Measurements from ENCODE around the gene DENND11. TPM values are rescaled to one million over a fixed set of nuclear protein-coding genes. Genes with fewer than 3 reads are reported as not detected.

DENND11 gene
- total RNA-seq, 2 donors from 2014 or later, result 18.1 to 18.9 TPM

GRCh38 chr7:141715794-141716689 lies 14.1 kb upstream of the DENND11 start:
- Histone ChIP-seq H3K36me3 (no peaks in the 10 kb centered on the region), H3K4me1 (replicated peaks) (no peaks in the 10 kb centered on the region), H3K4me3 (no peak overlapping the region), H3K27ac (no peak overlapping the region), H3K27me3 (replicated peaks; ENCODE audit: insufficient read depth) (no peaks in the 10 kb centered on the region), H3K9me3 (no peaks in the 10 kb centered on the region)
- DNase-seq (ENCODE audit: low spot score), result no peak
- 59% methylated on average over 6 of the region's 6 CpGs for WGBS
- intact Hi-C loops (cut with DNase I), result no loop called here
- TF ChIP-seq, protein P1, sequence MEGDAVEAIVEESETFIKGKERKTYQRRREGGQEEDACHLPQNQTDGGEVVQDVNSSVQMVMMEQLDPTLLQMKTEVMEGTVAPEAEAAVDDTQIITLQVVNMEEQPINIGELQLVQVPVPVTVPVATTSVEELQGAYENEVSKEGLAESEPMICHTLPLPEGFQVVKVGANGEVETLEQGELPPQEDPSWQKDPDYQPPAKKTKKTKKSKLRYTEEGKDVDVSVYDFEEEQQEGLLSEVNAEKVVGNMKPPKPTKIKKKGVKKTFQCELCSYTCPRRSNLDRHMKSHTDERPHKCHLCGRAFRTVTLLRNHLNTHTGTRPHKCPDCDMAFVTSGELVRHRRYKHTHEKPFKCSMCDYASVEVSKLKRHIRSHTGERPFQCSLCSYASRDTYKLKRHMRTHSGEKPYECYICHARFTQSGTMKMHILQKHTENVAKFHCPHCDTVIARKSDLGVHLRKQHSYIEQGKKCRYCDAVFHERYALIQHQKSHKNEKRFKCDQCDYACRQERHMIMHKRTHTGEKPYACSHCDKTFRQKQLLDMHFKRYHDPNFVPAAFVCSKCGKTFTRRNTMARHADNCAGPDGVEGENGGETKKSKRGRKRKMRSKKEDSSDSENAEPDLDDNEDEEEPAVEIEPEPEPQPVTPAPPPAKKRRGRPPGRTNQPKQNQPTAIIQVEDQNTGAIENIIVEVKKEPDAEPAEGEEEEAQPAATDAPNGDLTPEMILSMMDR (IDR thresholded peaks at IDR 0.05), result no peak
- TF ChIP-seq POLR2A (IDR thresholded peaks at IDR 0.05) (no peak), POLR2AphosphoS5 (IDR thresholded peaks at IDR 0.05) (no peak)

GRCh38 chr7:141715018-141715417 lies 13.1 kb upstream of the DENND11 start:
- intact Hi-C loops (cut with DNase I), result no loop called here
- no peak overlapping the region for H3K27ac ChIP-seq
- no peaks in the 10 kb centered on the region for H3K36me3 ChIP-seq
- no peaks in the 10 kb centered on the region for H3K27me3 ChIP-seq (replicated peaks; ENCODE audit: insufficient read depth)
- WGBS, result 54% methylated on average over 4 of the region's 4 CpGs
- DNase-seq (ENCODE audit: low spot score), result no peak
- no peaks in the 10 kb centered on the region for H3K9me3 ChIP-seq
- TF ChIP-seq, protein P1 (IDR thresholded peaks at IDR 0.05), result no peak
- TF ChIP-seq POLR2A (IDR thresholded peaks at IDR 0.05) (no peak), POLR2AphosphoS5 (IDR thresholded peaks at IDR 0.05) (no peak)
- H3K4me1 ChIP-seq (replicated peaks), result no peaks in the 10 kb centered on the region
- no peak overlapping the region for H3K4me3 ChIP-seq

DNA sequence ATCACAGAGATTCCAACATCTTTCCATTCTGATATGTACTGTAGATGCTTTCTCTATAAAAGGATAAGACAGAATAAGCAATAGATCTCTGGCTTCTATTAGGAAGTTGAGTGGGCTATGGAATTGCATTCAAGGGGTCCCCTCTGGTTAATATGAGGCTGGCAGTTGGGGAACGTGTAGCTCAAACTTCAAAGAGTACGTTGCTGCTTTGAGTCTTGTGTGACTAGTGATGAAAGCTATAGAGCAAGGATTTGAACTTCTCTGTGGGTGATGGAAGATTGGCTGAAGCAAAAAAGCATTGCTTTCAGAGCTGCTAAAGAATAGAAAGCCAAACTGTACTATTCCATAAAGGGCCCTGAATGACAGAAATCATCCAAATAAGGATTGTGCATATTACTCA lies 12.6 kb upstream of the DENND11 start:
- 78% methylated on average over 2 of the region's 2 CpGs for WGBS

DNA sequence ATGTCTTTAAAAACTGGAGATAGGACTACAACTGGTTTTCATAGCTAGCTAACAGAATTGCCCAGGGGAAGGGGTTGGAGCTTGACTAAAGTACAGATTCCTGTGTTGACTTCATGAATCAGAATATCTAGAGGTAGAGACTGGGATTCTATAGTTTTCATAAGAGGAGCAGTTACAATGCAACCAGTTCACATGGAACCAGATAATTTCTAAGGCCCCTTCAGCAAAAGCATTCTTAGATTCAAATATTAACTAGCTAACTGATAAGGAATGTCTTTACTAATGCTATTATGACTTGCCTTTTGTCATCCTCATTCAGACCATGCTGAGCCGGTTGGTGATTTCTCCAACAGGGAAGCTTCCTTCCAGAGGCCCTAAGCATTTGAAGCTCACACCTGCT lies 11.9 kb upstream of the DENND11 start:
- Histone ChIP-seq H3K27ac (no peak overlapping the region), H3K4me1 (replicated peaks) (no peaks in the 10 kb centered on the region), H3K27me3 (replicated peaks; ENCODE audit: insufficient read depth) (no peaks in the 10 kb centered on the region), H3K36me3 (no peaks in the 10 kb centered on the region), H3K4me3 (no peak overlapping the region), H3K9me3 (no peaks in the 10 kb centered on the region)
- no peak for DNase-seq (ENCODE audit: low spot score)
- TF ChIP-seq POLR2AphosphoS5 (IDR thresholded peaks at IDR 0.05) (no peak), POLR2A (IDR thresholded peaks at IDR 0.05) (no peak)
- TF ChIP-seq, protein P1 (IDR thresholded peaks at IDR 0.05), result no peak
- 92% methylated on average over 1 of the region's 1 CpG for WGBS
- intact Hi-C loops (cut with DNase I), result no loop called here

More for the DNA sequence above, 12.6 kb upstream of the DENND11 start:
- H3K4me1 ChIP-seq (replicated peaks), result no peaks in the 10 kb centered on the region
- TF ChIP-seq, protein P1 (IDR thresholded peaks at IDR 0.05), result no peak
- no peak for TF ChIP-seq POLR2A (IDR thresholded peaks at IDR 0.05)
- H3K27ac ChIP-seq, result no peak overlapping the region
- no peaks in the 10 kb centered on the region for H3K36me3 ChIP-seq
- no peak for DNase-seq (ENCODE audit: low spot score)
- intact Hi-C loops (cut with DNase I), result no loop called here
- H3K4me3 ChIP-seq, result no peak overlapping the region
- no peaks in the 10 kb centered on the region for H3K27me3 ChIP-seq (replicated peaks; ENCODE audit: insufficient read depth)
- H3K9me3 ChIP-seq, result no peaks in the 10 kb centered on the region
